Activated gamma-delta T cell treated with anti-CD3 and anti-CD28 coated beads, Interleukin-2, amount 50 U/mL, for 16 hours (primary cell): ENCODE data around the gene SLC6A19.

Source experiments
- DNase-seq: peaks from one replicate; pipeline ENCODE4 v3.0.0-alpha.2; 2020; ENCODE audit warnings: low read depth

Gene SLC6A19

DNA sequence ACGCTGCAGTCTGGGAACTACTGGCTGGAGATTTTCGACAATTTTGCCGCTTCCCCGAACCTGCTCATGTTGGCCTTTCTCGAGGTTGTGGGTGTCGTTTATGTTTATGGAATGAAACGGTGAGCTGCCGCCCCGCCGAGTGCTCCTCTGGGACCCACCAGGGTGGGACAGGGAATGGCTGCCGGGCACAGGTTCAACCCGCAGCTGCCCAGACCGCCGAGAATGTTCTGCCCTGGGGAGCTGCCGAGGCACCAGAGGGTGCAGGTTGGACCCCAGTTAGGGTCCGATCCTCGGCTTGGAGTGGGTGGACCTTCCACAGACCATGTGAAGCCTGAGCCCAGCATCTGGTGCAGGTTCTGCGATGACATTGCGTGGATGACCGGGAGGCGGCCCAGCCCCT, 42.9 kb downstream of the SLC6A19 start:
- DNase-seq: no peak

DNA sequence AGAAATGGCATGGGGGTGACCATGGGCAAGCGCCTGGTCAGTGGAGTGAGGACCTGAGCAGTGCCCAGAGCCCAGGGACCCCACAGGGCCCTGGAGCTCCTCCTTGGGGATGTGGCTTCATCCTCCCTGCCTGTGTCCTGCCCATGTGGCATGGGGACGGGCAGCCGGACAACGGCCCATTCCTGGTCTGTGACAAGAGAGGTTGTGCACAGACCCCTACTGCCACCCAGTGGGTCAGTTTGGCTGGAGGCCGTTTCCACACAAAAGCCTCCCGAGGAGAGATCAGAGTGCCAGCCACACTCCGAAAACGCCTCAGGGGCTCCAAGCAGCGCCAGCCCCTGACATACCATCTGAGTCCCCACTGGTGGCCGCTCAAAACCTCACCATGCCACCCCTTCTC, 43.6 kb downstream of the SLC6A19 start:
- DNase-seq: no peak

DNA sequence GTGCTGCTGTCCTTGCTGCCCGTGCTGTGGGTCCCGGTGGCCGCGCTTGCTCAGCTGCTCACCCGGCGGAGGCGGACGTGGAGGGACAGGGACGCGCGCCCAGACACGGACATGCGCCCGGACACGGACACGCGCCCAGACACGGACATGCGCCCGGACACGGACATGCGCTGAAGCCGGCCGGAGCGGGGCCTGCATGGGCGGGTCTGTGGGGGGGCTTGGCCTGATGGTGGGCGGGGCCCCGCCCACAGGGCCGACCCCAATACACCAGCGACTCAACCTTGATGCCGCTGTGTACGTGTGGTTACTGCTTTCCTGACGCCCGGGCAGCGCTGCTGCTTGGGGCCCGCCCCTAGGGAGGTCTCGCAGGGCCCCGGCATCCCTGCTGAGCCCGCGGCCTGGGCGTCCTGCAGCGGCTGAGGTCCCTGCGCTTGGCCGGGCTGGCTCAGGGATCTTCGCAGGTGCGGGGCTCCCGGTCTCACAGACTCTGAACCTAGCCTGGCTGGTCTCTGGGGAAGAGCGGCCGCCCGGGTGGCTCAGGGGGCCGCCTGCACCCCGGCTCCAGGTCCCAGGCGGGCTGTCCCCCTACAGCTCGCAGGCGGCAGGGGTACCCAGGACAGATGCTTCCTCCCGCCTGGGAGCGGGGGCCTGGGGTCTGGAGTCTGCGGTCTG, 44.6 kb downstream of the SLC6A19 start:
- no peak for DNase-seq

DNA sequence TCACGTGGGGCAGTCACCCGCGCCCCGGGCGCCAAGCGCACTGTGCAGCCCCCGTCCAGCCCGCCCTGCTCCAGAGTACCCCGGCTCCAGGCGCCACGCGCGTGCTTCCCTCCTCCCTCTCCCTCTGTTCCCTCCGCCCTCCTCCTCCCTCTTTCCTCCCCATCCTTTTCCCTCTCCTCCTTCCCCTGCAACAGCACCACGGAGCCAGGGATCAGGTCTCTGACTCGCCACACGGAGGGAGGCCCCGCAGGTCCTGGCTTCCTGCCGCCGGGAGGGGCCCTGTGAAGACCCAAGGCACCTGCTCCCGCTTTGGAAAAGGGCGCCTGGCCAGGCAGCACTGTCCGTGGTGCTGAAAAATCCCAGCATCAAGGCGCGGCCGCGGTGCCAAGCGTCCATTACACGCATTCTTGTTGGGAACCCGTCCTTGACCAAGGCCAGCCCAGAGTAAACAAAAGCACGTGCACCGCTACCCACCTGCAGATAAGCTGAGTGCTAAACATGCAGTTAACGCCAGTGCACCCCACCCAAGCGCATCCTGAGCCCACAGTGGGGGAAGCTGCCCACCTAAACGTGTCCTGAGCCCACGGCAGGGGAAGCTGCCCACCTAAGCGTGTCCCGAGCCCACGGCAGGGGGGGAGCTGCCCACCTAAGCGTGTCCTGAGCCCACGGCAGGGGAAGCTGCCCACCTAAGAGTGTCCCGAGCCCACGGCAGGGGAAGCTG, 45.5 kb downstream of the SLC6A19 start:
- no peak for DNase-seq

DNA sequence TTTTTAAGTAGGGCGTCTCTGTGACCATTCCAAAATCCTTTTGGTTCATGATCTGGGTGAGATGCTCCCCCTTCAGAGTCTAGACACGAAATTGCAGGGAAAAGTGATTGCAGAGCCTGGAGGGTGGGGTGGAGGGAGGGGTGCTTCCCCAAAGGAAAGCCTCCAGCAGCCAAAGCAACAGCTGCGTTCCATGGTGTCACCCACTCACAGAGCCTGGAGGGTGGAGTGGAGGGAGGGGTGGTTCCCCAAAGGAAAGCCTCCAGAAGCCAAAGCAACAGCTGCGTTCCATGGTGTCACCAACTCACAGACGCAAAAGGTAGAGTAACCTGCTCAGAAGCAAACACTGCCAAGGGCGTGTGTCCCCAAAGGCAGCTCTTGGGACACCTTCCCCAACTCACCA, 46.4 kb downstream of the SLC6A19 start:
- DNase-seq: no peak

DNA sequence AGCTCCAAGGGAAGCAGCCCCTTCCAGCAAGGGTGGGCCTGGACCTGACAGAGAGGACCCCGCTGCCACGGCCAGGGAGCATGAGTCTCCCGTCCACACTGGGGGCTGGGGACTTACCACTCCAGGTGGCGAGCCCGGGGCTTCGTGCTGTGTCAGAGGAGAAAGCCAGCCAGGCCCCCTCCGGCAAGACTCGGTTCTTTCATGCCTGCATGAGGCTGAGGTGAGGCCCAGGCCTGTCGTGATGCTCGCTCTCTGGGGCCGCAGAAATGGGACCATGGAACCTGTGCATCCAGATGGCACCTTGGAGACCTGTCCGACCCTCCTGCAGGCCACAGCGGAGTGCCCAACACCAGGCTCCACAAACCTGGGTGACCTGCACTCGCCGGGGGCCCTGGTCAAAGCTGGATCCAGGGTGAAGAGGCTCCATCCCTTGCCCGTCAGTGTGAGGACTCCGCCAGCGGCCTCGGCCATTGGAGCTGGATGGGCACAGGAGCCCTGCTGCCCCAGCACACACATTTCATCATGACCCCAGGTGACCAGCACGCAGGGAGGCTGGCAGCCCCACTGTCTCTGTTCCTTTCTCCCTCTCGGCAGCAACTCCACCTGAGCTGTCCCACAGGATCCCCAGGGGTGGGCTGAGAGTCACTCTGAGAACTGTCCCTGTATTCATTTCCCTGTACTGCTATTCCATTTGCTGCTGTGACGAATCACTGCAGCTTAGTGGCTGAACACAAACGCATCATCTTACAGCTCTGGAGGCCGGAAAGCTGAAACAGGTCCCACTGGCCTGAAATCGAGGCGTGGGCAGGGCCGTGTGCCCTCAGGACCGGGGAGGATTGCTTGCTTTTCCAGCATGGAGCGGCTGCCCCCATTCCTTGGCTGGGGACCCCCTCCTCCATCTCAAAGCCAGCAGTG, 48.2 kb downstream of the SLC6A19 start:
- DNase-seq: no peak

DNA sequence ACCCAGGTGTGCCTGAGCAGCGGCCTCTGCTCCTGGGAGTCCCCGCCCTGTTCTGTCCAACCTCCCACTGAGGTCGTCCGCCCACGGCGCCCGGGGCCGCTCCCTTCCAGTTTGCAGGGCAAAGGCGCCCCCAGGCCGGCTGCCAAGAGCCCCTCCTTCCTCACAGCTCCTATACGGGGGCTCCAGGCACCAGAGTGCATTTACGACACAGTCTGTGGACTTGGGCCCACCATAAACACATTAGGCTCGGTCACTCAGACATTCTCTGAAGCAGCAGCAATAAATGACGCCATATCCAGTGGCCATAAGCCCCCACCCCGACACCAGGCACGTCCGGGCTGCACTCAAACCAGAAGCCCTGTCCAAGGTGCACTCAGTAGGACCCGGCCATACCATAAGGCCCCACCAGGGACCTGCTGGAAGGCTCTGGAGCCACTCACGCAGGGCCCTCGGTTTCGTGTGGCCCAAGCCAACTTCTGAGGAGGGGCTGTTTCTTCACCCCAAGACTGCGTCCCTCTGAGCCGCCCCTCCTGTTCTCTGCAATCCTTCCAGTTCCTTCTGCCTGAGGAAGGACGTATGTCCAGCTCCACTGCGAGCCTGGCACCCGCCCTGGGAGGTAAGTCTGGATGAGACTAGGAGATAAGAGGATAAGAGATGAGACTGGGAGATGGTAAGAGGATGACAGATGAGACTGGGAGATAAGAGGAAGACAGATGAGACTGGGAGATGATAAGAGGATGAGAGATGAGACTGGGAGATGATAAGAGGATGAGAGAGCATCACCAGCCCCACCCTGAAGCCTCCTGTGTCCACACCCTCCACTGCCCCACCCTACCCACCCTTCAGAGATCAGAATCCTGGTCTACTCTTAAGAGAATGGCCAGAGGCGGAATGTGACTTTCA, 50.5 kb downstream of the SLC6A19 start:
- no peak for DNase-seq

DNA sequence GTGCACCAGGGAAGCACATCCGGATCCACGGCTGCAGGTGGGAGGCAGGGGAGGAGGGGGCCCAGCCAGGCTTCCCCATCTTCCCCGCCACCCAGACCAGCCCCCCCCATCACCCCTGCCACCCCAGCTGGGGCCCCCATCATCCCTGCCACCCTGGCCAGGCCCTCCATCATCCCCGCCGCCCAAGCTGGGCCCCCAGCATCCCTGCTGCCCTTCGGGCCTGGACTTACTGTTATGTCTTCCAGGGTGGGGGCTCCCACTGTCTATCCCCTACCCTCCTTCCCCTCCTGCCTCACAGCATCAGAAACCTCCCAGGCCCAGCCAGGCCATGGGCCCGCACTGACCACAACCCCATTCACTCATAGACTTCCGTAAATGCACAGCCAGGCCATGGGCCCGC, 51.3 kb downstream of the SLC6A19 start:
- DNase-seq: no peak

DNA sequence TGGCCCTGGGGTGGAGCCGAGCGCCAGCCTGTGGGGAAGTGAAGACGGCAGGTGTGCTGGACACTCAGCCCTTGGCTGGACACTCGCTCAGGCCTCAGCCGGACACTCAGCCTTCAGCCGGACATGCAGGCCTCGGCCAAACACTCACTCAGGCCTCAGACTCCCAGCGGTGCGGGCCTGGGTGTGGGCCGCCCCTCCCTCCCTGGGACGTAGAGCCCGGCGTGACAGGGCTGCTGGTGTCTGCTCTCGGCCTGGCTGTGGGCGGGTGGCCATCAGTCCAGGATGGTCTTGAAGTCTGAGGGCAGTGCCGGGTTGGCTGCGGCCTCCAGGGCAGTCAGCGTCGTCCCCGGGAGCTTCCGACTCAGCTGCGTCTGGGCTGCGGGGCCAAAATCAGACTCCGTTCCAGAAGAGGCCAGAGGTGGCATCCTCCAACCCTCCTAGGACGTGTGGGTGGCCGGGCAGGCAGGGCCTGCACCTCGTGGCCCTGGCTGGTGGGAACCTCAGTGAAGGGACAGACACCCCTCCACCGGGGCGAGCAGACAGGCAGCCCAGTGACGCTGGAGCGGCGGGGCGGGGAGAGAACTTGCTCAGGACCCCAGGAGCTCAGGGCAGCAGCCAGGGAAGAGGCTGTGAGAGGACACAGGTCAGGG, 52.2 kb downstream of the SLC6A19 start:
- DNase-seq: no peak

DNA sequence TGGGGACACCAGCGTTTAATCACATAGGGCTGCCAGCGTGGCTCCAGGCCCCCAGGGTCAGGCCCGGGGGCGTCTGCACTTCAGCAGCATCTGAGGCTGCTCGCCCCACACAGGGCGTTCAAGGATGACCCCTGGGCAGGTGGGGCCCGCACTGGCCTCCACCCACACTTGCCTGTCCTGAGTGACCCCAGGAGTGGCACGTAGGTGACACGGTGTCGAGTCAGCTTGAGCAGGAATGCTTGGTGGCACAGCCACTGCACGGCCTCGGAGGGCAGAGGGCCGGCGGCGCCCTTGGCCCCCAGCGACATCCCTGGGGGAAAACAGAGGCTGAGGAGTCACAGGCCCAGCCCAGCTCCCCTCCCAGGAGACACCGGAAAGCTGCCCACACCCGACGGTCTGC, 52.8 kb downstream of the SLC6A19 start:
- DNase-seq: no peak

DNA sequence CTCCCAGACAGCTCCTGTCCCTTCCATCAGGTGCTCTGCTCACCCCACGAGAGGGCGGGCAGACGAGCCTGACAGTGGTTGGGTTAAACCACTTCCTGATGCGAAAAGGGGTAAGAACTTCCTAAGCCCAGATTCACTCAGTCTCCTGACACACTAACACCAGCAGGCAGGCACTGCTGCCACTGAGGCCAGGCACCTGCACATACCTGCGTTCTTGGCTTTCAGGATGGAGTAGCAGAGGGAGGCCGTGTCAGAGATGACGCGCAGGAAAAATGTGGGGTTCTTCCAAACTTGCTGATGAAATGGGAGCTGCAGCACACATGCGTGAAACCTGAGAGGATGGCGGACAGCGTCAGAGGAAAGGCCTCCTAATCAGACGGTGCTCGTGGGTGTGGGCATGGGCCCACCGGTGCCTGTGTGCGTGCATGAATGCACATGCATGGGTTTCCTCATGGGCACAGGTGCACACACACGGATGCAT, 53.7 kb downstream of the SLC6A19 start:
- DNase-seq: peak; percentile 12

DNA sequence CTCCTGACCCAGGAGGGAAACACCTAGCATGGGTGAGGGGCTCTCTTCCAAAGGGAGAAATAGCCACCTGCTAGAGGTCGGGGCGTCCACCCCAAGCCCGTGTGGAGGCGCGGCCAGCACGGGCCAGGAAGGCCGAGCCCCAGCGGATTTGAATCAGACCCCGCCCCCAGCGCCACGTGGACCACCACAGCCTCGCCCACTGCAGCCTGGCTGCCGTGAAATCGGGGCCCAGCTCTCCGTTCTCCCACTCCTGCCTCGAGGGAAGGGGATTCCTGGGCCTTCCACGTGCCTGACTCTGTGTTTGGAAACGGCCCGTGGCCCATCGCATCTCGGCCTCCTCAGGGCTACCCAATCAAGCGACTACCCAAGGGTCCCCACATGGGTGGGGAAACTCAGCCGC, 55.4 kb downstream of the SLC6A19 start:
- no peak for DNase-seq

DNA sequence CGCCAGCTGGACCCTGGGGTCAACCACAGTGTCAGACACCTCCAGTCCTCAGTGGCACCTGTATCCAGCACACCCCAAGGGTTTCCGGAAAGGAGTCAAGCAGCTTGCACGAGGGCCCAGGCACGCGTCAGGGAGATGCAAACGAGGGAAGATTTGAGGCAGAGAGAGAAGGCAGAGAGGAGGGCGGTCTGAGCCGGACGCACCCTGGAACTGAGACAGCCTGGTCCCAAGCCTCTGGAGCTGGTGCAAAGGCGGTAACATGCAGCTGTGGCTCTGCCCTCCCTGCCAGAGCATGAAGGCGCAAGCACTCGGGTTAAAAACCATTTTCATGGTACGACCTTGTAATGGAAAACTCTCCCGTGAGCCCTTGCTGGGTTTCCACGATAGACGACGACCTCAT, 56.0 kb downstream of the SLC6A19 start:
- no peak for DNase-seq

DNA sequence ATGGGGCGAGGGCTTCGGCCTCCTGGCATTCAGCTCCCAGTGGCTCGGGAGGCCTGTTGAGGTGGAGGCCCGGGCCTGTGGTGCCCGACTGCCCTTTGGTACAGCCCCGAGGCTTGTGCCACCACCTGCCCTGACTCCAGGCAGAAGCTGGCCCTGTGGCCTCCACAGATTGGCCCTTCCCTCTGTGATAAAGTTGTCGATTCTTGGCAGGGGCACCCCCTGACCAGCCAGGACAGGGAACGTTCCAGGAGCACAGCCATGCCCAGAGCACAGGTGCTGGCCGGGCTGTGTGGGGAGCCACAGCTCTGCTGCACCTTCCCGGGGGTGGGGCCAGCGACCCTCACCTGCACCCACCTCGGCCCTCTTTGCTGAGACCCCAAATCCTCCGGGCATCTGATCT, 56.4 kb downstream of the SLC6A19 start:
- DNase-seq: no peak

DNA sequence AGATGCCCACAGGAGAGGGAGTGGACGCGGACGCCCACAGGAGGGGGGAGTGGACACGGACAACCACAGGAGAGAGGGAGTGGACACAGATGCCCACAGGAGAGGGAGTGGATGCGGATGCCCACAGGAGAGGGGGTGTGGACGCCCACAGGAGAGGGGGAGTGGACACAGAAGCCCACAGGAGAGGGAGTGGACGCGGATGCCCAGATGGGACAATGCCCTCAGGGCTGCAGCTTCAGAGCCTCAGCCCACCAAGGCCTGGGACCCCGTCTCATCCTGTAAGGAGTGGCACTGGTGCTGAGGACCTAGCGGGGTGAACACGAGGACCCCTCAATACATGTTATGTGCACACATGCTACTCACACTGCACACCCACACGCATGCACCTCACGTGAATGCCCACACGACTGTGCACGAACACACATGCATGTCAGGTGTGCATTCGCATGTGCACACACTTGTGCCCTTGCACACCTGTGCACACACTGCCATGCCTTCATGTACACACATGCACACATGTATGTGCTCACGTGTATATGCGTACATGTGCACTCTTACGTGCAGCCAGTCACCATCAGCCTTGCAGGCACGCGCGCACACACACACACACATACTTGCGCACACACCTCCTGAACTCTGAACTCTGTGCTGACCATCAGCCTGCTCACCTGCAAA, 58.5 kb downstream of the SLC6A19 start:
- DNase-seq: no peak

DNA sequence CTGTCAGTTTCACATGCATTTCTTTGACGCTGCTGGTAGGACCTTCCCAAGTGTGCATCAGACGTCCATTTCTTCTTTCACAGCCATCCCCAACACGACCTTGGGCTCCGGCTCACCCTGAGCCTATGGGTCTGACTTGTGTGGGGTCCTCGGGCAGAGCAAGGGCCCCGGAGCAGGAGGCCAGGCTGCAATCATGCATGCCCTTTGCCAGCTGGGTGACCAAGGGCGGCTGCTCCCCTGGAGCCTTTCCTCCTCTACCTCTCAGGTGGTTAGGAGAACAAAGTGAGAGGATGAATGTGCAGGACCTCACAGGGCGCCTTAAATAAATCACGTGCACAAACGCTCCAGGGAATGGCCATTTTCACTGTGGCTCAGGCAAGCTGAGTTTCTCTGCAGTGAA, 60.2 kb downstream of the SLC6A19 start:
- no peak for DNase-seq

DNA sequence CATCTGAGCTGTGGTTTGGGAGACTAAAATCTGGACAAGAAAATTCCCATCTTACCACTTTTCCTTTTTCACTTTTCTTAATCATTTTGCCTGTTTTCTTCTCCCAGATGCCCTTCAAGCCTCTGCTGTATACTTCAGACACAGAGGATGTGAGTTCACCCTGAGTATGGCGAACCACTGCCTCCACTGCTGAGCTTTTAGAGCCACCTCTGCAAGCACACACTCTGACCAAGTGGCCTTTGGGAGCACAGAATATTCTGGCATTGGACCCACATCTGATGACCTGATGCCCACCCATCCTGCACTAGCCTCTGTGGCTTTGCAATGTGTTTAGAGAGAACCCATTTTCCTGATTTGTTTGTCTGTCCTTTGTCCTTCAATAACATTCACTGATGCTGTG, 61.0 kb downstream of the SLC6A19 start:
- no peak for DNase-seq

DNA sequence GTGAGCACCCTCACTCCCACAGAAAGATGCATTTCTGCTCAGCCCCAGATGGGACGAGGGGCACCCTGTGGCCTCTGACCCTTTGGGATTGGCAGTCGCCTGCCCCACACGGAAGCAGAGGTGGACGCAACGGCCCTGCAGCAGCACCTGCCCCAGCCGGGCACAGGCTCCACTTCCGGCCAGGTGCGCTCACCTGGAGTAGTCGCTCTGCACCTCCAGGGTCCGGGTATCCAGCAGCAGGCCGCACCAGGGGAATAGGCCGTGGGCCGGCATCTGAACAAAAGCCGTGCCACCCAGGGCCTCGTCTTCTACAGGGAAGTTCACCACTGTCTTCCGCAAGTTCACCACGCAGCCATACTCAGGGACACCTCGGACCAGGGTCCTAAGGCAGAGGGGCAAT, 62.8 kb downstream of the SLC6A19 start:
- no peak for DNase-seq

DNA sequence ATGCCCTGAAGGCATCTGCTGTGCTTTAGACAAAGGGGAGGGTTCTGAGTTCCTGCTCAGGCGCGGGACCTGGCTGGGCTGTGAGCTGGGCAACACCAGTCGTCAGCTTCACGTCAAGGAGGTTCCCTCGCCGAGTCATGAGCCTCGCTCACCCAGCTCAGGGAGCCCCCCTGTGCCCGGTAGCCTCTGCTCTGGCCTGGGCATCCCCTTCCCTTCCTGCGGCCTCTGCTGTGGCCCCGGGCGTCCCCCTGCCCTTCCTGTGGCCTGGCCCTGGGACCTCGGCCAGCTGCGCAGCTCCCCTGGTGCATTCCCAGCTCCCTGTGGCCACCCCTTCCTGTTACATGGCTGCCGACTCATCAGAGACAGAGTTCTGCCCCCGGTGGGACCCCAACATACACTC, 63.6 kb downstream of the SLC6A19 start:
- no peak for DNase-seq
